Adipocyte (in vitro differentiated cells): ENCODE results near the gene AANAT.

Experiments used
- DNase-seq: peaks from one replicate; pipeline ENCODE4 v3.0.0-alpha.2; 2015; ENCODE audit warnings: low read depth
- H3K27me3 ChIP-seq: replicated peaks from 2 replicates; pipeline ENCODE4 v1.7.0; 2013; ENCODE audit warnings: mild to moderate bottlenecking, low read length, moderate library complexity; ENCODE audit not compliant: control insufficient read depth, insufficient read depth
- H3K36me3 ChIP-seq: 2 replicates; pipeline ENCODE4 v1.7.0; 2013; ENCODE audit warnings: low read length, mild to moderate bottlenecking, moderate library complexity; ENCODE audit not compliant: control insufficient read depth, insufficient read depth, severe bottlenecking
- H3K4me1 ChIP-seq: 2 replicates; pipeline ENCODE4 v1.7.0; 2013; ENCODE audit warnings: mild to moderate bottlenecking, low read length, moderate library complexity; ENCODE audit not compliant: control insufficient read depth, insufficient read depth
- H3K4me3 ChIP-seq: 2 replicates; pipeline ENCODE4 v1.7.0; 2013; ENCODE audit warnings: mild to moderate bottlenecking, low read length, moderate library complexity
- H3K9ac ChIP-seq: 2 replicates; pipeline ENCODE4 v1.7.0; 2013; ENCODE audit warnings: mild to moderate bottlenecking, low read length, moderate library complexity
- H3K9me3 ChIP-seq: 2 replicates; pipeline ENCODE4 v1.7.0; 2013; ENCODE audit warnings: mild to moderate bottlenecking, low read length, moderate library complexity; ENCODE audit not compliant: control insufficient read depth

AANAT gene

DNA sequence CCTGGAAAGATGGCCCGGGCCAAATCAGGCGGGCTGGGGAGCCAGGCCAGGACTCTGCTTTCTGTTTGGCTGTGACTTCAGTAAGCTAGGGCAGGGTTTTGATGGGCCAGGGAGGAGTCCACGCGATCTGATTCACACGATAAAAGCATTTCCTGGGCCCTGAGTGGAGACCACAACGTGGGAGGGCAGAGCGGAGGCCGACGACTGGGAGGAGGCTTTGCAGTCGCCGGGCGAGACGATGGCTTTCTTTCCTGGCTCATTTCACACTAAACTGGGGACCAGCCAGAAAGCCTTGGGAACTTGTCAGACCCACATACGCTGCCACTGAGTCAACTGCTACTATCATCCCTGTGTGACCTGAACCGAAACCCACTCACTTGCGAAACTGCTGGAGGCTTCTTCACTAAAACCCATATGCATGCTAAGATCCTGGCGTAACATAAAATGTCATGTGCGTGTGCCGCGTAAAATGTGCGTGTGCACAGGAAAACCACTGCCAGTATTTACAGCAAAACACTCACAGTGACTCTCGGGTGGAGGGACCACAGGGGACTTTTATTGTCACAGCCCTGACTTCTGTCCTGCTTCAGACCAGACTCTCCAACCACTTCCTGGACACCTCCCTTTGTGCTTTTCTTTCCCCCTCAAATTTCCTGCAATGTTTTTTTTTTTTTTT is 48.0 kb downstream of the AANAT start:
- peaks cover 20% of the 10 kb centered on the region for H3K4me1 ChIP-seq
- H3K27me3 ChIP-seq, result no peaks in the 10 kb centered on the region
- peak; percentile 85 for DNase-seq
- H3K9ac ChIP-seq, result peak overlapping the region; percentile 60
- no peaks in the 10 kb centered on the region for H3K36me3 ChIP-seq
- no peaks in the 10 kb centered on the region for H3K9me3 ChIP-seq
- peak overlapping the region; percentile 56 for H3K4me3 ChIP-seq

DNA sequence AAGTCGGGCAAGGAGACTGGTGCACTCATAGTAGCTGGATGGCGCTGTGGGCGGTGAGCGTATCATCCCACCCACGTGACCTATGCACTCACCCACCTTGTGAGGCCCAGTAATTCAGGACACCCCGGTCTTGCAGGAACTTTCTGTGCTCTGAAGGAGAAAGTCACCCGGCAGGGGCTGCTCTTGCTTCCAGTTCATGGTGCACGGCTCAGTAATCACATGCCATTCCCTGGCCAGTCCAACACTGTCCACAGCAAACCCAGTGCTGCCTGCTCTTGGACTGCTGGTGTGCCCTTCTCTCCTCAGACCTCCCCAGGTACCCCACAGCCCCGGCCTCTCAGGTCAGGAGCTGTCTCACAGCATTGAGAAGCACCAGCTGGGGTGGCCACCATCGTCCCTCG is 50.2 kb downstream of the AANAT start:
- Histone ChIP-seq H3K36me3 (no peaks in the 10 kb centered on the region), H3K27me3 (no peaks in the 10 kb centered on the region), H3K4me3 (no peak overlapping the region), H3K9me3 (no peaks in the 10 kb centered on the region), H3K9ac (no peak overlapping the region), H3K4me1 (peaks cover 4% of the 10 kb centered on the region)
- DNase-seq, result no peak

DNA sequence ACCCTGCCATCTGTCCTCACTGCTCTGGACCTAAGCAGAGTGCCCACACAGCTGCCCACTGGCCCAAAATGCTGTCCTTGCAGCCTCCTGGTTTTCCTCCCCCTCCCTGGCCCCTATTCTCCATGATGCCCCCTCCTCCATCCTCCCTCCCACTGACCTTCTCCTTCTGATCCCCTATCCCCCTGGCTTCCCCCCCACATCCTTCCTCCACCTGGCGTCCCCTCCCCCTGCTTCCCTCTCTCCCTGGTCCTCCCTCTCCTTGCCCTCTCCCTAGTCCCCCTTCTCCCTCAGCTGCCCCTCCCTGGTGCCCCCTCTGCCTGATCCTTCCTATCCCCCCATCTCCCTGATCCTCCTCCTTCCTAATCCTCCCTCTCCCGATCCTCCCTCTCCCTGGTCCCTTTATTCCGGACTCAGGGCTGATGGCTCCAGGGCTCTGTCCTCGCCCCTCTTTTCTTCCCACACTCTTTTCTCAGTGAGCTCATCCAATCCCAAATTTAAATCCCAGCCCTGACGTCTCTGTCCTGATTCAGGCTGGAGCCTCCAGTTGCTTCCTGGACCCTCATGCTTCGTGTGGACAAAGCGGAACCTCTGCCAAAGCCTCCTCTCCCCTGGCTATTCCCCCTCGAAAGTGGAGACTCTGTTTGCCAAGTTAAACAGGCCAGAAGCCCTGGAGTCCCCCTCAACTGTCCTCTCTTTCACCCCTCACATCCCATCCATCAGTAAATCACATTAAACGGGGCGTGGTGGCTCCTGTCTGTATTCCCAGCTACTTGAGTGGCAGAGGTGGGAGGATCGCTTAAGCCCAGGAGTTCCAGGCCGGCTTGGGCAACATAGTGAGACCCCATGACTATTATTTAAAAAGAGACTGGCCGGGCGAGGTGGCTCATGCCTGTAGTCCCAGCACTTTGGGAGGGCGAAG is 51.9 kb downstream of the AANAT start:
- Histone ChIP-seq H3K9ac (no peak overlapping the region), H3K4me1 (peaks cover 4% of the 10 kb centered on the region), H3K27me3 (no peaks in the 10 kb centered on the region), H3K4me3 (no peak overlapping the region), H3K36me3 (no peaks in the 10 kb centered on the region), H3K9me3 (no peaks in the 10 kb centered on the region)
- DNase-seq, result no peak
